Measurements from ENCODE around the gene DCUN1D3.
A peak's percentile ranks its signal among the peaks of the same experiment; 100 is the strongest.
"Not testable (repeated sequence)": the region's sequence is repeated elsewhere in the genome, so short reads cannot be mapped to it uniquely, and the experiment has no call there.

DCUN1D3 gene

GRCh38 chr16:20900299-20901067 lies at the start of gene DCUN1D3, which contains the start of gene LYRM1:
TSS of gene DCUN1D3 (minus strand) at chr16:20900358. CDS start at chr16:20862538, 37,820 bp downstream.
TSS of gene LYRM1 (plus strand) at chr16:20900771. CDS start at chr16:20915556, 14,785 bp downstream.
- DNase-seq (ENCODE audit: low spot score) = peak; percentile 100

GRCh38 chr16:20949660-20950059 lies 49.5 kb upstream of the DCUN1D3 start:
- DNase-seq (ENCODE audit: low spot score) = no peak

GRCh38 chr16:20948444-20948843 lies 48.3 kb upstream of the DCUN1D3 start:
- DNase-seq (ENCODE audit: low spot score) = no peak

- no peak for DNase-seq (ENCODE audit: low spot score)
Observed at GRCh38 chr16:20946015-20946629, 46.0 kb upstream of the DCUN1D3 start.

GRCh38 chr16:20945575-20945875 lies 45.4 kb upstream of the DCUN1D3 start:
- DNase-seq (ENCODE audit: low spot score) = not testable (repeated sequence)

GRCh38 chr16:20944861-20945574 lies 44.9 kb upstream of the DCUN1D3 start:
- DNase-seq (ENCODE audit: low spot score) = no peak

- DNase-seq (ENCODE audit: low spot score) = no peak
Observed at GRCh38 chr16:20942256-20942655, 42.1 kb upstream of the DCUN1D3 start.

GRCh38 chr16:20941636-20941926 lies 41.4 kb upstream of the DCUN1D3 start:
- DNase-seq (ENCODE audit: low spot score) = no peak

GRCh38 chr16:20940871-20941635 lies 40.9 kb upstream of the DCUN1D3 start:
- DNase-seq (ENCODE audit: low spot score) = no peak

- DNase-seq (ENCODE audit: low spot score) = no peak
Observed at GRCh38 chr16:20939611-20940010, 39.5 kb upstream of the DCUN1D3 start.

- DNase-seq (ENCODE audit: low spot score) = no peak
Observed at GRCh38 chr16:20938426-20938825, 38.3 kb upstream of the DCUN1D3 start.

GRCh38 chr16:20937736-20938135 lies 37.6 kb upstream of the DCUN1D3 start:
- no peak for DNase-seq (ENCODE audit: low spot score)

GRCh38 chr16:20933589-20933988 lies 33.4 kb upstream of the DCUN1D3 start:
- DNase-seq (ENCODE audit: low spot score) = no peak

GRCh38 chr16:20931066-20931600 lies 31.0 kb upstream of the DCUN1D3 start:
- no peak for DNase-seq (ENCODE audit: low spot score)

GRCh38 chr16:20930365-20930690 lies 30.2 kb upstream of the DCUN1D3 start:
- DNase-seq (ENCODE audit: low spot score) = no peak

GRCh38 chr16:20929676-20930364 lies 29.7 kb upstream of the DCUN1D3 start:
- DNase-seq (ENCODE audit: low spot score) = not testable (repeated sequence)

GRCh38 chr16:20928774-20929411 lies 28.7 kb upstream of the DCUN1D3 start:
- DNase-seq (ENCODE audit: low spot score) = no peak

GRCh38 chr16:20925751-20926150 lies 25.6 kb upstream of the DCUN1D3 start:
- no peak for DNase-seq (ENCODE audit: low spot score)

- DNase-seq (ENCODE audit: low spot score) = no peak
Observed at GRCh38 chr16:20923876-20924275, 23.7 kb upstream of the DCUN1D3 start.

GRCh38 chr16:20920799-20921198 lies 20.6 kb upstream of the DCUN1D3 start:
- no peak for DNase-seq (ENCODE audit: low spot score)

GRCh38 chr16:20920091-20920490 lies 19.9 kb upstream of the DCUN1D3 start:
- DNase-seq (ENCODE audit: low spot score) = no peak

All from Ammon's horn (tissue), 1 donor.